IMR-90 (cell line): ENCODE data around the gene TTLL4. TPM values are rescaled to one million over a fixed set of nuclear protein-coding genes. Genes with fewer than 3 reads are reported as not detected.
A peak's percentile ranks its signal among the peaks of the same experiment; 100 is the strongest.

Source experiments
- ATAC-seq: fragments of 200-7000 bp; cut with Tn5 transposase; 2 replicates; pipeline ENCODE4 v1.9.1; 2020; ENCODE audit warnings: low read depth, mild to moderate bottlenecking, moderate library complexity
- BruUV-seq: library from RNA; stranded (reverse); fragments of 400-500 nt; replicated peaks from 2 replicates; lab custom pipeline; 2021; lab: Mats Ljungman, UMichigan
- CTCF ChIA-PET: fragments of 300-600 bp; formaldehyde crosslinking; extraction: SDS; loops from one replicate; lab custom pipeline; 2021; ENCODE audit warnings: antibody characterized with exemption; lab: Yijun Ruan, JAX
- POLR2A ChIA-PET: fragments of 300-600 bp; sonication (Branson Sonifier 250); formaldehyde crosslinking; loops from one replicate; lab custom pipeline; 2022; ENCODE audit warnings: antibody characterized with exemption; ENCODE audit not compliant: unreplicated experiment; lab: Charles Lee
- DNase-seq: peaks from one replicate; pipeline ENCODE4 v3.0.0; 2013
- H2AFZ ChIP-seq: replicated peaks from 2 replicates; pipeline ENCODE3; 2013; ENCODE audit warnings: low read length, mild to moderate bottlenecking; ENCODE audit not compliant: poor library complexity
- H2AK5ac ChIP-seq: 2 replicates; pipeline ENCODE4 v1.6.1; 2013; ENCODE audit warnings: low read depth, low read length, inconsistent platforms
- H2AK9ac ChIP-seq: replicated peaks from 2 replicates; pipeline ENCODE3; 2013; ENCODE audit warnings: mild to moderate bottlenecking, low read depth, low read length, moderate library complexity; ENCODE audit not compliant: poor library complexity
- H2BK120ac ChIP-seq: 2 replicates; pipeline ENCODE4 v1.6.1; 2013; ENCODE audit warnings: low read depth, low read length, inconsistent platforms
- H2BK15ac ChIP-seq: 3 replicates; pipeline ENCODE4 v1.6.1; 2013; ENCODE audit warnings: low read depth, low read length, inconsistent platforms
- H2BK20ac ChIP-seq: 2 replicates; pipeline ENCODE4 v1.6.1; 2013; ENCODE audit warnings: low read depth, mild to moderate bottlenecking, inconsistent platforms, low read length, moderate library complexity
- H2BK5ac ChIP-seq: 2 replicates; pipeline ENCODE4 v1.6.1; 2013; ENCODE audit warnings: mild to moderate bottlenecking, low read depth, low read length, inconsistent platforms; ENCODE audit not compliant: poor library complexity, severe bottlenecking
- H3K14ac ChIP-seq: replicated peaks from 2 replicates; pipeline ENCODE4 v1.6.1; 2013; ENCODE audit warnings: low read depth, low read length, inconsistent platforms
- H3K18ac ChIP-seq: 2 replicates; pipeline ENCODE4 v1.6.1; 2013; ENCODE audit warnings: low read depth, low read length, control low read depth
- H3K23ac ChIP-seq: 2 replicates; pipeline ENCODE4 v1.6.1; 2013; ENCODE audit warnings: low read depth, low read length, inconsistent platforms
- H3K27ac ChIP-seq: 2 replicates; pipeline ENCODE4 v1.5.1; 2013; ENCODE audit warnings: mild to moderate bottlenecking, control low read depth, low read length; ENCODE audit not compliant: insufficient read depth
- H3K27me3 ChIP-seq: 2 replicates; pipeline ENCODE4 v1.6.1; 2013; ENCODE audit warnings: low read length; ENCODE audit not compliant: control insufficient read depth, insufficient read depth
- H3K36me3 ChIP-seq: 2 replicates; pipeline ENCODE4 v1.6.1; 2013; ENCODE audit warnings: low read length, mixed read lengths; ENCODE audit not compliant: control insufficient read depth, insufficient read depth
- H3K4ac ChIP-seq: 2 replicates; pipeline ENCODE4 v1.6.1; 2013; ENCODE audit warnings: low read depth, low read length, inconsistent platforms
- H3K4me1 ChIP-seq: 2 replicates; pipeline ENCODE4 v1.6.1; 2013; ENCODE audit warnings: low read length, mixed read lengths; ENCODE audit not compliant: control insufficient read depth, insufficient read depth
- H3K4me2 ChIP-seq: 2 replicates; pipeline ENCODE4 v1.6.1; 2013; ENCODE audit warnings: low read depth, mild to moderate bottlenecking, control low read depth, low read length, moderate library complexity
- H3K4me3 ChIP-seq: 2 replicates; pipeline ENCODE4 v1.5.1; 2013; ENCODE audit warnings: low read depth, mild to moderate bottlenecking, control low read depth, low read length, moderate library complexity; ENCODE audit not compliant: insufficient read depth
- H3K56ac ChIP-seq: 2 replicates; pipeline ENCODE4 v1.6.1; 2013; ENCODE audit warnings: low read length, inconsistent platforms; ENCODE audit not compliant: insufficient read depth; ENCODE audit errors: extremely low read depth
- H3K79me1 ChIP-seq, 2 experiments: 2 replicates each; pipeline ENCODE4 v1.6.1; 2013; ENCODE audit warnings: low read length in 2 of 2, inconsistent platforms in 1 of 2, low read depth in 1 of 2
- H3K9ac ChIP-seq: 2 replicates; pipeline ENCODE4 v1.6.1; 2013; ENCODE audit warnings: low read depth, low read length, control low read depth
- H3K9me1 ChIP-seq: 2 replicates; pipeline ENCODE4 v1.6.1; 2013; ENCODE audit warnings: low read length, inconsistent platforms; ENCODE audit not compliant: insufficient read depth
- H3K9me3 ChIP-seq: 2 replicates; pipeline ENCODE4 v1.6.1; 2013; ENCODE audit warnings: low read length; ENCODE audit not compliant: control insufficient read depth, insufficient read depth
- H4K20me1 ChIP-seq: 2 replicates; pipeline ENCODE4 v1.6.1; 2013; ENCODE audit warnings: low read length, inconsistent platforms; ENCODE audit not compliant: insufficient read depth
- H4K5ac ChIP-seq: 2 replicates; pipeline ENCODE4 v1.6.1; 2013; ENCODE audit warnings: mild to moderate bottlenecking, low read depth, low read length, control low read depth
- H4K8ac ChIP-seq, 2 experiments: 2 replicates each; pipeline ENCODE4 v1.6.1; 2013; ENCODE audit warnings: low read depth in 2 of 2, low read length in 2 of 2, control low read depth in 1 of 2, inconsistent platforms in 1 of 2
- H4K91ac ChIP-seq: 2 replicates; pipeline ENCODE4 v1.6.1; 2013; ENCODE audit warnings: low read depth, low read length, inconsistent platforms; ENCODE audit not compliant: insufficient read depth
- BHLHE40 ChIP-seq: fragments of 150-350 bp; IDR thresholded peaks from 2 replicates; pipeline ENCODE4 v1.6.1; 2016; ENCODE audit warnings: mild to moderate bottlenecking, low read depth, low read length
- MAFK ChIP-seq: IDR thresholded peaks from 2 replicates; pipeline ENCODE4 v1.6.1; 2012; ENCODE audit warnings: low read depth, low read length, improper control_type of control experiment
- MAZ ChIP-seq: IDR thresholded peaks from 2 replicates; pipeline ENCODE4 v1.6.1; 2012; ENCODE audit warnings: low read depth, mild to moderate bottlenecking, low read length, improper control_type of control experiment, moderate library complexity, borderline replicate concordance
- MXI1 ChIP-seq: IDR thresholded peaks from 2 replicates; pipeline ENCODE4 v1.6.1; 2012; ENCODE audit warnings: low read depth, mild to moderate bottlenecking, low read length, moderate library complexity, borderline replicate concordance
- NFE2L2 ChIP-seq: fragments of 150-350 bp; IDR thresholded peaks from 2 replicates; pipeline ENCODE4 v1.6.1; 2016; ENCODE audit warnings: low read depth, mild to moderate bottlenecking, low read length
- RAD21 ChIP-seq: IDR thresholded peaks from 2 replicates; pipeline ENCODE4 v1.6.1; 2012; ENCODE audit warnings: low read length, improper control_type of control experiment
- WGBS, 2 experiments: methylation state at CpG; one replicate each; pipeline versions ENCODE4 v1.1.5 to v1.1.7; 2013; ENCODE audit warnings: missing lambda C conversion rate in 2 of 2; ENCODE audit not compliant: insufficient read length in 1 of 2; ENCODE audit errors: extremely low coverage in 2 of 2; 5-methylcytosine and 5-hydroxymethylcytosine counted together
- dilution Hi-C: fragments of 300-500 bp; cut with HindIII; formaldehyde crosslinking; loops from one replicate; pipeline ENCODE4 v1.14.3; 2018; ENCODE audit warnings: low sequenced_read_pairs; ENCODE audit not compliant: unreplicated experiment
- in situ Hi-C: fragments of 300-500 bp; cut with MboI; formaldehyde crosslinking; loops from 3 replicates; pipeline ENCODE4 v1.14.3; 2019; ENCODE audit warnings: low sequenced_read_pairs, inconsistent platforms, mixed read lengths
- intact Hi-C: fragments of 100-400 bp; cut with micrococcal nuclease; formaldehyde crosslinking; loops from 2 replicates; pipeline ENCODE4 v1.10.0; 2022
- polyA plus RNA-seq, 3 experiments: library from polyadenylated mRNA; depleted of rRNA; stranded (reverse); fragments of >200 nt; gene quantifications; 2 replicates each; pipeline ENCODE4 v1.2.3, GENCODE V29; 2012; ENCODE audit warnings: low replicate concordance in 1 of 3
- total RNA-seq: library from RNA; depleted of rRNA; stranded (reverse); fragments of >200 nt; gene quantifications from 2 replicates; pipeline ENCODE4 v1.2.3, GENCODE V29; 2012
- TF ChIP-seq, protein P1 (sequence below): conservative IDR thresholded peaks from 2 replicates; pipeline ENCODE4 v1.5.1; 2012; ENCODE audit warnings: mild to moderate bottlenecking, low read depth, low read length, improper control_type of control experiment

The TTLL4 gene
- total and polyA plus RNA-seq, 2 of the 4 experiments (the other 2 are of a cell fraction) = 9.0 to 22.9 TPM

DNA sequence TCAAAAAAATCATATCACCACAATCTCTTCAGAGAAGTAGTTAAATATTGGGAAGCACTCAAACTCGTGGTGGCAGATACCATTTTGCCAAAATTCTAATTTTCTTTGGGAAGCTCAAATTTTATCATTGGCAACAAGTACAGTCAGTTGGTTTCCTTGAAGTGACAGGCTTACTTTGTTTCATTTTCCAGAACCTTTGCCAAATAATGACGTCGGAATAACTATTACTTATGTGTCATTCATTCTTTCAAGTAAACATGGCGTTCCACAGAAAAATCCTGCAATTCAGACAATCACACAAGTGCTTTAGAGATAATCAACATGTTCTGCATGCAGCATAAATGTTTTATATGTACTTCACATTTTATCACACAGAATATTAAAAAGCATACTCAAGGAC, 5.4 kb downstream of the TTLL4 start:
- Histone ChIP-seq H2BK15ac (no peak overlapping the region), H3K9me3 (no peaks in the 10 kb centered on the region), H3K27me3 (no peaks in the 10 kb centered on the region), H2BK20ac (no peak overlapping the region), H4K91ac (no peak overlapping the region), H3K14ac (no peak overlapping the region), H3K4me3 (no peak overlapping the region), H3K9me1 (peaks cover 16% of the 10 kb centered on the region), H3K4ac (no peak overlapping the region), H3K23ac (no peak overlapping the region), H3K27ac (peak overlapping the region; percentile 51; the same call in 1 of the 2 replicates), H3K79me1 (peaks cover 26 to 72% of the 10 kb centered on the region in 2 experiments; a peak in 3 of 4 replicates), H2AK9ac (no peak overlapping the region), H2AFZ (no peak overlapping the region), H4K8ac (no peak overlapping the region), H3K18ac (no peak overlapping the region; the same call in 1 of the 2 replicates), H2BK120ac (no peak overlapping the region), H2BK5ac (peak overlapping the region; percentile 70), H3K9ac (no peak overlapping the region), H4K20me1 (no peaks in the 10 kb centered on the region), H3K4me1 (peaks cover 9% of the 10 kb centered on the region), H4K5ac (peak overlapping the region; percentile 12; the same call in 1 of the 2 replicates), H3K4me2 (peak overlapping the region; percentile 33; the same call in 1 of the 2 replicates), H3K36me3 (no peaks in the 10 kb centered on the region), H3K56ac (no peak overlapping the region), H2AK5ac (no peak overlapping the region)
- CTCF ChIA-PET = no interaction called here
- BruUV-seq = no TSS peak
- TF ChIP-seq MAZ (no peak), NFE2L2 (no peak), MAFK (no peak), BHLHE40 (no peak), RAD21 (no peak), MXI1 (no peak)
- TF ChIP-seq, protein P1, sequence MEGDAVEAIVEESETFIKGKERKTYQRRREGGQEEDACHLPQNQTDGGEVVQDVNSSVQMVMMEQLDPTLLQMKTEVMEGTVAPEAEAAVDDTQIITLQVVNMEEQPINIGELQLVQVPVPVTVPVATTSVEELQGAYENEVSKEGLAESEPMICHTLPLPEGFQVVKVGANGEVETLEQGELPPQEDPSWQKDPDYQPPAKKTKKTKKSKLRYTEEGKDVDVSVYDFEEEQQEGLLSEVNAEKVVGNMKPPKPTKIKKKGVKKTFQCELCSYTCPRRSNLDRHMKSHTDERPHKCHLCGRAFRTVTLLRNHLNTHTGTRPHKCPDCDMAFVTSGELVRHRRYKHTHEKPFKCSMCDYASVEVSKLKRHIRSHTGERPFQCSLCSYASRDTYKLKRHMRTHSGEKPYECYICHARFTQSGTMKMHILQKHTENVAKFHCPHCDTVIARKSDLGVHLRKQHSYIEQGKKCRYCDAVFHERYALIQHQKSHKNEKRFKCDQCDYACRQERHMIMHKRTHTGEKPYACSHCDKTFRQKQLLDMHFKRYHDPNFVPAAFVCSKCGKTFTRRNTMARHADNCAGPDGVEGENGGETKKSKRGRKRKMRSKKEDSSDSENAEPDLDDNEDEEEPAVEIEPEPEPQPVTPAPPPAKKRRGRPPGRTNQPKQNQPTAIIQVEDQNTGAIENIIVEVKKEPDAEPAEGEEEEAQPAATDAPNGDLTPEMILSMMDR = no peak
- POLR2A ChIA-PET = no interaction called here
- WGBS, 2 experiments = 42% methylated on average over 2 of the region's 4 CpGs; no CpG with 5 or more reads in 1 of the 2 experiments
- DNase-seq (peak; percentile 87), ATAC-seq (no peak)
- intact Hi-C loops = no loop called here
- dilution Hi-C loops = no loop called here
- in situ Hi-C loops = no loop called here
